ENCODE results near the gene TOR1AIP2.
"Not testable (repeated sequence)": the region's sequence is repeated elsewhere in the genome, so short reads cannot be mapped to it uniquely, and the experiment has no call there.

The TOR1AIP2 gene

GRCh38 chr1:179806333-179806732, 71.3 kb downstream of the TOR1AIP2 start:
- DNase-seq (ENCODE audit: low spot score): no peak

- DNase-seq (ENCODE audit: low spot score): no peak
Measured at GRCh38 chr1:179805291-179806195, 72.1 kb downstream of the TOR1AIP2 start.

GRCh38 chr1:179804417-179804816, 73.2 kb downstream of the TOR1AIP2 start:
- not testable (repeated sequence) for DNase-seq (ENCODE audit: low spot score)

- no peak for DNase-seq (ENCODE audit: low spot score)
Measured at GRCh38 chr1:179803918-179804317, 73.7 kb downstream of the TOR1AIP2 start.

- no peak for DNase-seq (ENCODE audit: low spot score)
Measured at GRCh38 chr1:179803104-179803503, 74.5 kb downstream of the TOR1AIP2 start.

- DNase-seq (ENCODE audit: low spot score): no peak
Measured at GRCh38 chr1:179800481-179800880, 77.1 kb downstream of the TOR1AIP2 start.

- DNase-seq (ENCODE audit: low spot score): no peak
Measured at GRCh38 chr1:179798864-179799516, 78.6 kb downstream of the TOR1AIP2 start.

- DNase-seq (ENCODE audit: low spot score): no peak
Measured at GRCh38 chr1:179798213-179798863, 79.3 kb downstream of the TOR1AIP2 start.

- no peak for DNase-seq (ENCODE audit: low spot score)
Measured at GRCh38 chr1:179794669-179795068, 82.9 kb downstream of the TOR1AIP2 start.

GRCh38 chr1:179794146-179794545, 83.5 kb downstream of the TOR1AIP2 start:
- no peak for DNase-seq (ENCODE audit: low spot score)

GRCh38 chr1:179793281-179793680, 84.3 kb downstream of the TOR1AIP2 start:
- DNase-seq (ENCODE audit: low spot score): no peak

Measured in CD4-positive, alpha-beta T cell treated with Interleukin-15 for 4 hours (primary cell).